ENCODE measurements around the gene PNLIPRP3.

DNA sequence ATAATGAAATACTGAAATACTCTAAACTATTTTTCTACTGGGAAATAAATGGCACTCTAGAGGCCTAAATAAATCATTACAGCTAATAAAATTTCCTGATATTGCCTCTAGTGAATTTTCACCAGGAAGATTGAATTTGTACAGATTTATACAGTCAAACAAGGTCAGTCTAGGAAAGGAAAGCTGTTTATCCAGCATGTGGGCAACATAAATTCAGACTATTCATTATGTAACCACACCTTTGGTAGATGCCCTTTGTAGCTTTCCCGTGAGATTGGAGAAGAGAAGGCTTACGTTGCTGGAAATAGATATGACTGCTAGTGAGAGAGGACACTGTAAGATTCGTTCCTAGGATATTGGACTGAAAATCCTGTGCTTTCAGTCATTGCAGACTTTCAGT is 82.9 kb downstream of the PNLIPRP3 start:
- TF ChIP-seq POLR2A (IDR thresholded peaks at IDR 0.05; ENCODE audit: low read depth, low read length) (no peak), TAF1 (IDR thresholded peaks at IDR 0.05; ENCODE audit: low read depth, low read length) (no peak), POLR2AphosphoS5 (IDR thresholded peaks at IDR 0.05; ENCODE audit: low read depth, low read length) (no peak)

Data from GM12891 (cell line).